Measurements from ENCODE around the gene AQP7.
"Not testable (repeated sequence)": the region's sequence is repeated elsewhere in the genome, so short reads cannot be mapped to it uniquely, and the experiment has no call there.

AQP7 gene

GRCh38 chr9:33366979-33367480 is 35.3 kb downstream of the AQP7 start:
- DNase-seq, result no peak

DNA sequence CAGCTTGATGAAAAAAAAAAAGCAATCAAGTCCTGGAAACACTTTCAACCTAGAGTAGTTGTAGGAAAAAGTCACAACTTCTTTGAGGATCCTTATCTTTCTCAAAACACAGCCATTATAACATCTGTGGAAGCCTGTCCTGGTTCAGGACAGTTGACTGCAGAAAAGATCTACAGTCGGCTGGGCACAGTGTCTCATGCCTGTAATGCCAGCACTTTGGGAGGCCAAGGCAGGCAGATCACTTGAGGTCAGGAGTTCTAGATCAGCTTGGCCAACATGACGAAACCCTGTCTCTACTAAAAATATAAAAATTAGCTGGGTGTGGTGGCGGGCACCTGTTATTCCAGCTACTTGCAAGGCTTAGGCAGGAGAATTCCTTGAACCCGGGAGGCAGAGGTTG is 37.6 kb downstream of the AQP7 start:
- DNase-seq, result not testable (repeated sequence)

- no peak for DNase-seq
Measured at GRCh38 chr9:33364127-33364526, 38.2 kb downstream of the AQP7 start.

DNA sequence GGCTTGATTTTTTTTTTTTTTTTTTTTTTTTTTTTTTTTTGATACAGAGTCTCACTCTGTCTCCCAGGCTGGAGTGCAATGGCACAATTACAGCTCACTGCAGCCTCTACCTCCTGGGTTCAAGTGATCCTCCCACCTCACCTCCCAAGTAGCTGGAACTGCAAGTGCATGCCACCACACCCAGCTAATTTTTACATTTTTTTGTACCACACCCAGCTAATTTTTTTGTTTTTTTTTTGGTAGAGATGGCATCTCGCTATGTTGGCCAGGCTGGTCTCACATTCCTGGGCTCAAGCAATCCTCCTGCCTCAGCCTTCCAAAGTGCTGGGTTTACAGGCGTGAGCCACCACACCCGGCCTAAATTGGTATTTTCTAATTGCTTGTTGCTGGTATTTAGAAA is 43.7 kb downstream of the AQP7 start:
- not testable (repeated sequence) for DNase-seq

DNA sequence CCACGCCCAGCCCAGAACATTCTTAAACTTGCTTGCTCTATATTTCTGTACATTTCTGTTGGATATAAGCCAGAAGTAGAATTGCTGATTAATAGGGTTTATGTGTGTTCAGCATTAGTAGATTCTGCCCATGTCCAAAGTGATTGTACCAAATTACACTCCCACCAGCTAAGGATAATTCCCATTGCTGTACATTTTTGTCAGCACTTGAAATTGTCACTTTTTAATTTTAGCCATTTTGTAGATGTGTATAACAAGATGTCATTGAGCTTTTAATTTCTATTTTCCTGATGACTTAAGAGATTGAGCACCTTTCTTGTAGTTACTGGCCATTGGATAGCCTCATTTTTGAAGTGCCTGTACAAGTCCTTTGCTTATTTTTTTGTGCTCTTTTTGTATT is 46.4 kb downstream of the AQP7 start:
- DNase-seq, result no peak

DNA sequence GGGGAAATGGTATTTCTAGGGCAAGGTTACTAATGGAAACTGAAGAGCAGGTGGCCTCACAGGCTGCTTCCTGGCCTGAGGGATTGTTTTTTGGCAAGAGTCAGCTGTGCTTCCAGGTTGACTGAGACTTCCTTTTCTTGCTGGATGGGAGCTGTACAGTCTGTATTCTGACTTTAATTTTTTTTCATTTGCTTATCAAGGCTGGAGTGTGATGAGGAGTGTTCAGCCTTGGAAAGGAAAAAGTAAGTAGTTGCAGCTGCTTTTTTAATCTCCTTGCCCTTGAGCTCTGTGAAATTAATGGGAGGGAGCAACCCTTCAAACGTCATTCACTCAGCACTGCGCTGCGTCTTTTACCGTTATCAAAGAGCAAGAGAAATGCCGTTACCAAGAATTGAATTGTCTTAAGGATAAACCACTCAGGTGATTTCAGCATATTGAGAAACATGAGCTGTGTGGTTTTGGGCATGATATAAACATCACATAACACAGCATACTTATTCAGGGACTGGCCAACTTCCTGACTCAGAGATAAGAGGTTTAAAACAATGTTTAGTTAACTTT is 47.6 kb downstream of the AQP7 start:
- DNase-seq, result no peak

GRCh38 chr9:33351547-33351946 is 50.8 kb downstream of the AQP7 start:
- no peak for DNase-seq

DNA sequence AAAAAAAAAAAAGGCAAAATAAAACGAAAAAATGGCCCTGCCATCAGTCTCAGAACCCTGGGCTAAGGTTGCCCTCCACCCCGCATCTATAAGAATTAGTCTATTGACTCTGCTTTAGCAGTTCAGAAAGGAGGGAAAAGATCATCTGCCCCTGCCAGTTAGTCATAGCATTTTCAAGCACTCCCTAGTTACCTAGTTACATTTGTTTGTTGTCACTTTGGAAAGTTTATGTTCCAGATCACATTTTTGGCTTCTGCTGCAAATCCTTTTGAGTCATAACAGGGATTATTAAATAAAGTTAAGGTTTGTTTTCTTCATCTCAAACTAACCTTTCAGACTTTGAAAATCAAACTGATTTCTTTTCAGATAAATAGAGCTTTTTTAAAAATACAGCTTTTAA is 52.1 kb downstream of the AQP7 start:
- no peak for DNase-seq

DNA sequence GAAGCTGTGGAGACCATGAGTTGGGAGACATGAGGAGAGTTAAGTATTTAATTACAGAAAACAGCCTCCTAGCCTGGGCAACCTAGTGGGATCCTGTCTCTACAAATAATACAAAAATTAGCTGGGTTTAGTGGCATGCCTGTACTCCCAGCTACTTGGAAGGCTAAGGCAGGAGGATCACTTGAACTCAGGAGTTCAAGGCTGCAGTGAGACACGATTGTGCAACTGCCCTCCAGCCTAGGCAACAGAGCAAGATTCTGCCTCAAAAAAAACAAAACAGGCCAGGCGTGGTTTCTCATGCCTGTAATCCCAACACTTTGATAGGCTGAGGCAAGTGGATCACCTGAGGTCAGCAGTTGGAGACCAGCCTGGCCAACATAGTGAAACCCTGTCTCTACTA is 52.6 kb downstream of the AQP7 start:
- no peak for DNase-seq

DNA sequence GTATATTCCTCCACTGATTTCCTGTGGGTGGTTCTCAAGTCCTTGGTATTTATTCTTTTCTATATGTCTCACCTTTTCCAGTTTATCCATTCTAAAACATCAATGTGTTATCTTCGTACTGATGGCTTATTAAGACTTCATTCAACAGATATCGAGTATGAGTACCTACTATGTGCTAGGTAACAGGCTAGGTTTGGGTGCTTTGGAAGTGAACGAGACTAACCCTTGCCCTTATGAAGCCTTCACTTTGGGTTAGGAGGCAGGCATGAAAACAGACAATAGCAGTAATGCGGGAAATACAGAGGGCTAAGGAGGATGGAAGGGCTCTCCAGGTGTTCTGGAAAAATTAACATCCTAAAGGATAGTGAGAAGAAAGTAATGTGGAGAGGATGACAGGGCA is 53.4 kb downstream of the AQP7 start:
- no peak for DNase-seq

- no peak for DNase-seq
Measured at GRCh38 chr9:33346564-33346963, 55.8 kb downstream of the AQP7 start.

- DNase-seq, result no peak
Measured at GRCh38 chr9:33344145-33344544, 58.2 kb downstream of the AQP7 start.

DNA sequence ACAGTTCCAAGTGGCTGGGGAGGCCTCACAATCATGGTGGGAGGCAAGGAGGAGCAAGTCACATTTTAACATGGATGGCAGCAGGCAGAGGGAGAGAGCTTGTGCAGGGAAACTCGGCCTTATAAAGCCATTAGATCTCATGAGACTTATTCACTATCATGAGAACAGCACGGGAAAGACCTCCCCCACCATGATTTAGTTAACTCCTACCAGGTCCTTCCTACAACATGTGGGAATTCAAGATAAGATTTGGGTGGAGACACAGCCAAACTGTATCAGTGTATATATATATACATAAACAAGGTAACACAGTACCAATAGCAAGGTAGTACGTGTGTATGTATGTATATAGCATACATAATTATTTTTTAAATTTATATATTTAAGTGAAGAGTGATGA is 61.2 kb downstream of the AQP7 start:
- no peak for DNase-seq

DNA sequence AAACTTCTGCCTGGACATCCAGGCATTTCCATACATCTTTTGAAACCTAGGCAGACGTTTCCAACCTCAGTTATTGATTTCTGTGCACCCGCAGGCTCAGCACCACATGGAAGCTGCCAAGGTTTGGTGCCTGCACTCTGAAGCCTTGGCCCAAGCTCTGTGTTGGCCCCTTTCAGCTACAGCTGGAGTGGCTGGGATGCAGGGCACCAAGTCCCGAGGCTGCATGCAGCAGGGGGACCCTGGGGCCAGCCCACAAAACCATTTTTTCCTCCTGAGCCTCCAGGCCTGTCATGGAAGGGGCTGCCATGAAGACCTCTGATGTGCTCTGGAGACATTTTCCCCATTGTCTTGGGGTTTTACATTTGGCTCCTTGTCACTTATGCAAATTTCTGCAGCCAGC is 62.2 kb downstream of the AQP7 start:
- no peak for DNase-seq
